ENCODE results near the gene SKOR1.

SKOR1 gene

DNA sequence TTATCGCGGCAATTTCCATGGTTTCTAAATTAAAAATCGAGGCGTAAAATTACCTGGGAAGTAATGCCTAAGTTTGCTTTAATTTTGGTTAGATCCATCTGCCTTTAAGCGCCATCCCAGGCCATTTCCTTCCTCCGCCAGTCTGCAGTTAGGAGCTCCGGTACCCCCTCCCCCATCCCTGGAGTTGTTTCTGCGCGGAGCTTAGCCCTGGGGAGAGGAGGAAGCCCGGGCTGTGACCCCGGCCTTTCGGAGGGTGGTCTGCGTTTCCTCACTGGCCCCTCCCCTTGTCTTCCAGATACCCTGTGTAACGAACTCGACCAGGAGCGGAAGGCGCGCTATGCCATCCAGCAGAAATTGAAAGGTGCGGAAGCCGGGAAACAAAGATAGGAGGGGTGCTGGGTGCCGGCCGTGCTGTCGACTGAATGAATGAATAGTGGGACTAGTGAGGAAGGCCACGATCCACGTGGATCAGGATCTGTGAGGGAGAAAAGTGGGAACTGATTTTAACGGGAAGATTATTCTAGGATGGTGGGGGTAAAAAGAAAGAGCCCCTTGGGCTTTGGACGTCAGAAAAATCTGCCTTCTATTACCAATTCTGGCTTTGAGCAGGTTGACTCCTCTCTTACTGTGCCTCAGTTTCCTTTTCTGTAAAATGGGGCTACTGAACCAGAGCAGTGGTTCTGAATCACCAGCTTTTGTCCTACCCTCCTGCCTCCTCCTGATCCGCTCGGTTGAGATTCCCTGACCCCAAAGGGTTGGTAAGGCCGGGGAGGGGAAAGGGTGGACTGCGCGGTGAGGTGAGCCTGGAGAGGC is 7.8 kb downstream of the SKOR1 start:
- DNase-seq = peak; percentile 53

DNA sequence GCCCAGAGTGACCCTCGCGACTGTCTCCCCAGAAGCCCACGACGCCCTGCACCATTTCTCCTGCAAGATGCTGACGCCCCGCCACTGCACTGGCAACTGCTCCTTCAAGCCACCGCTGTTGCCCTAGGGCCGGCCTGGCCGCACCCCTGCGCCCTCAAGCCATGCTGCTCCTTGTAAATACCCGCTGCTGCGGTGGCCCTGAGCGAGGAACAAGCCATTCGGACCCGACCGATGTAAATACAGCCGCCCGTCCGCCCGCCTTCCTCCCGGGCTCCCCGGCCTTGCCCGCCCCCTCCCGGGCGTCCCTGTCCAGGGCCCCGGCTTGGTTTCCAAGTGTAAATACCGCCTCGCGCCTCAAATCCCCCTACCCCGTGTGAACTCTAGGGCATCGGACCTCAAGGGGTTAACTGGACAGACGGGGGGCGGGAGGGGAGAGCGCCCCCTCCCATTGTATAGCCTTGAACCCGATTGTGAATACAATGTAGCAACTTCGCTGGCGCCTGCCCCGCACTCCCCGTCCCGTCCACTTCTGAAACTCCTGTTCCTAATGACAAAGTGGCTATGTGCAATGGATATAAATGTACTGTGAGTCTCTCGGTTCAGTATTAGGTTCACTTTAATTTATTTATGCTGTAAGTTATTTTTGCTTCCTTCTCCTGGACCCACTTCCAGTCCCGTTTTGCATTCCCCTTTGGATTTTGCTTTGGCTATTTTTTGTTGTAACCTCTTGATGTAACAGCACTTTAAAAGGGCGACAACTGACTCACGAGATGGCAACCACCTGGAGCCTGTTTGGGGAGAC is 8.6 kb downstream of the SKOR1 start:
- DNase-seq = no peak

DNA sequence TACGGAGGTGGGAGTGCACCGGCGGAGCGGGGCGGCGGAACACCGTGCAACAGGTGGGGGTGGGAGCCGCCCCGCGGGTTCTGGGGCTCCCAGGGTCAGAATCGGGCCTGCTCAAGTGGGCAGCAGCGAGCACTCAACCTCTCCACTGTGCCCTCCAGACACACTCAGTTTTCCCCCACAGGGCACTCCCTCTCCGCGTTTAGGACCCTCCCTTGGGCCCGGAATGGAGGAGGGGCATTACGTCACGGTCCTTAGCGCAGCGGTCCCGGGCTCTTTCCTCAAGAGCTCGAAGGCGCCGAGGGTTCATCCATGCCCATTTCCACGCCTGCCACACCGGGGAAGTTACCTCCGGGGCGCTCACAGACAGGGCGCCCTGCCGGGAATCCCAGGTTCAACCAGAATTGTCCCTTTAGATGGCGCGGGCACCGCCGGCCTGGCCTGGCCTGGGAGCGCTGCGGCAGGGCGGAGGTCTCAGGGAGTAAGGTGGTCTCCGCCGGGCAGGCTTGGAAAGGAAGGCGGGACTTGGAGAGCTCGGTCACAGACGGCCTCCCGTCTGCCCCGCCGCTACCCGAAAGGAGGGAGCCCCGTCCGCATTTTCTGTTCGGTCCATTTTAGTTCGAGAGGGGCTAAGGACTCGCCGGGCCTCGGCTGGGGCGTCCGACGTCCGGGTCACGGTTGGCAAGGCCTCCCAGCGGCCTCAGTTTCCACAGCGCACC is 9.4 kb downstream of the SKOR1 start:
- DNase-seq = peak; percentile 65

DNA sequence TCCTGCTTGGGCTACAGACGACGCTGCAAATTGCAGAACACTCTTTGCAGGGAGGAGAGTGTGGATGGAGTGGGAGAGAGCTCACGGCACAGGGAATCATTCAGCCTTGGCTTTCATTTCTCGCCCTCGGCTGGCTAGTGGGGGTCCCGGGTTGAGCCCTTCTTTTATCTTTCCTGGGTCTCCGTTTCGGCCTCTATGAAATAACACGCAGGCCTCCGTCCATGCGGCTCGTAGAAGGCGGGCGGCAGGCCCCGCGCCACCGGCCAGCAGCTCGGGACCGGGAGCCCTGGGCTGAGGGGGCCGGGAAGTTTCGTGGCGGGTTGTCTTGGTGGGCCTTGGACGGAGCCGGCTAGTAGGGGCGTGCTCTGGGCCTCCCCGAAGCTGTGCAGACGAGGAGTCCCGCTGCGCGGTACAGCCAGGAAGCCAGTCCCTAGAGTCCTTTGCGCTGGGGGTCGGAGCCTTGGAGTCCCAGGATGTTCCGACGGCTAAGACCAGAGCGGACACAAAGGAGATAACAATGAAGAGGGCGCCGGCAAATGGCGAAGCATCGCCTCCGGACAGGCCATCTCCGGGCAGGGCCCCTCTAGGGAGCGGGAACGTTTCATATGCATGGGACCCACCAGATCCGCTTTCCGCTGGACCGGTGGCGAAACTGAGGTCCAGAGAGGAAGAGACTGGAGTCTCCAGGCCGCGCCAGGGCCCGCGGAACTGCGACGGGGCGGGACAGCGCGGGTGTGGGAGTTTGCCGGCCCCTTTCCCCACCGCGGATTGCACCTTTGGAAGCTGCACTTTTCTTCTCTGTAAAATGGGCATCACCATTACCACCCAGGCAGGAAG is 10.2 kb downstream of the SKOR1 start:
- no peak for DNase-seq

DNA sequence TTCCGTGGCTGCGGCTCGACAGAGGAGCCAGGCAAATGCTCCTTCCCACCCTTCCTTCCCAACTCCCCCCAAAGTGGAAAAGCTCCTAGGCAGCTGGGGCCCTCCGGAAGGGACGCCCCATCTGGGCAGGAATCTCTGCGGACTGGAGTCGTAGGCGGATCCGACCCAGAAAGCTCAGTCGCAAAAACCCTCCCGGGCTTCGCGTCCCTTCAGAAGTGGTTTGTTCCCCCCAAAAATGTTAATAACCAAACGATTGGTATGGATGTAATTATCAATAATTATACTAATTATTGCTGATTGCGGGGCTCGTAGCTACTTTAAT is 10.8 kb downstream of the SKOR1 start:
- DNase-seq = no peak

DNA sequence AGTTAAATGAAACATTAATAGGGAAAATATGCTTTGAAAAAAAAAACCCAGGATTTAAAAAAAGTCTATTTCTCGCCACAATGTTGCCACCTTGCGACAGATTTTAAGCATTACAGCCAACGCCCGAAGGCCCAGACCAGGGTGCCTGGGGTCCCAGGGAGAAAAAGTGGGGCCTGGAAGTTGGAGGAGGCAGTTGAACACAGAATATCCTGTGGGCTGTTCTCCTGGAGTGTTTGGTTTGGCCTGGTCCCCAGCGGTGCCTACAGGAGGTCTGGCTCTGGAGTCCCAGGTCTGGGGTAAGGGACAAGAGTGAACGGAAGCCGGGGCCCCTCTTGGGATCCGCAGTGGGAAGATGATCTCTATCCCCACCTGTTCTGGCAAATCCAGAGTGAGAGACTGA is 11.2 kb downstream of the SKOR1 start:
- peak; percentile 81 for DNase-seq

DNA sequence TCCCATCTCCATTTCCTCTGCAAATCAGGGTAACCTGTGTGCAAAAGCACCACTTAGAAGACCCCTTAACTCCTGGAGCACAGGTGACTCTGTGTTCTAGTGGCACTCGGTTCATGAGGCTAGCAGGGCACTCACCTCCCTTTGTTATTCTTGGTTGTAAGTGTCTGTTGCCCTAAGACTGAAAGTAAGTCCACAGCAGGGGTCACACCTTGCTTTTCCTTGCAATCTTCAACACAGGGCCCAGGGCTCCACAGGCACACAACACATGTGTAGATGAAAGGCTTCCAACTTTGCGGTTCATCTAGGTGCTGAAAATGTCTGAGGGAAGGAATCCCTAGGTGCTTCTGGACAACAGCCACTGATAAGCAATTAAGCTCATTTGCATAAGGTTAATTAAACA is 11.6 kb downstream of the SKOR1 start:
- no peak for DNase-seq

DNA sequence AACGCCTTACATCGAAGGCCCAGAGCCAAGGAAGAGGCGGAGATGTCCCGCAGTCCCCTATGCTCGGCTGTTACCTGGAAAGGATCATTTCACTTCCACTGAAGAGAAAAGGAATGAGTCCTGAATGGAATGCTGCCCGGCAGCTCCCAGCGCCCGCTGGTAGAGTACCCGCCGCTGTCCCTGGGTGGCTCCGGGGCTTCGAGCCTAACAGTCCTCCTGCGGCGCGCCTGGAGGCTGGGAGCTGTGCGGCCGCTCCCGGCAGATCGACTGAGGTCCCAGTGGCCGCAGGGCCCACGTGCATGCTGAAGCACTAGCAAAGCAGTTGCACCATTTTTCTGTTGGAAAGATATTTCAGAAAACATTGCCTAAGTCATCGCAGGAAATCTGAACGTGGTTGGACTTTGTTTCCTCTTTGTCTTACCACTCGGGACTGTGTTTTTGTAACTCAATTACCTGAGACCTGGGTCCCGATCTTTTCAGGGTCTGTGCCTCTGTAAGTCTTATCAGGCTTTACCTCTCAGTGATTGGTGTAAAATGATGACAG is 13.6 kb downstream of the SKOR1 start:
- DNase-seq = no peak

DNA sequence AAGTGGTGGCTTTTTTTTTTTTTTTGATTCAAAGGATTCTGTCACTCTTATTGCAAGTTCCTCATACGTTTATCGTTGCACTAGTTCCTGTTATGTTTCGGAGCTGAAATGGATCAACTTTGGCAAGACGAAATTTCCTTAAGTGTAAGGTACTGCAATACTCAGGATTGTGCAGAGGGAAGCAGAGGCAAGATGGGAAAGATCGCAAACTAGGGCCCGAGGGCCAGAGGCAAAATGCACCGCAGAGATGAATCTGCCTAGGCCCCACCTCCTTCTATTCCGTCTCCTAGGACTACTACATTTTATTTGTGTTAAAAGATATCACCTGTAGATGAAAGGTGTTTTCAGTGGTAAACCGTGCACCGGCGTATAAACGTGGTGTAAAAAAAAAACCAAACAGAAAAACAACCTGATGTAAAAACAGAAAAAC is 14.2 kb downstream of the SKOR1 start:
- DNase-seq = no peak

DNA sequence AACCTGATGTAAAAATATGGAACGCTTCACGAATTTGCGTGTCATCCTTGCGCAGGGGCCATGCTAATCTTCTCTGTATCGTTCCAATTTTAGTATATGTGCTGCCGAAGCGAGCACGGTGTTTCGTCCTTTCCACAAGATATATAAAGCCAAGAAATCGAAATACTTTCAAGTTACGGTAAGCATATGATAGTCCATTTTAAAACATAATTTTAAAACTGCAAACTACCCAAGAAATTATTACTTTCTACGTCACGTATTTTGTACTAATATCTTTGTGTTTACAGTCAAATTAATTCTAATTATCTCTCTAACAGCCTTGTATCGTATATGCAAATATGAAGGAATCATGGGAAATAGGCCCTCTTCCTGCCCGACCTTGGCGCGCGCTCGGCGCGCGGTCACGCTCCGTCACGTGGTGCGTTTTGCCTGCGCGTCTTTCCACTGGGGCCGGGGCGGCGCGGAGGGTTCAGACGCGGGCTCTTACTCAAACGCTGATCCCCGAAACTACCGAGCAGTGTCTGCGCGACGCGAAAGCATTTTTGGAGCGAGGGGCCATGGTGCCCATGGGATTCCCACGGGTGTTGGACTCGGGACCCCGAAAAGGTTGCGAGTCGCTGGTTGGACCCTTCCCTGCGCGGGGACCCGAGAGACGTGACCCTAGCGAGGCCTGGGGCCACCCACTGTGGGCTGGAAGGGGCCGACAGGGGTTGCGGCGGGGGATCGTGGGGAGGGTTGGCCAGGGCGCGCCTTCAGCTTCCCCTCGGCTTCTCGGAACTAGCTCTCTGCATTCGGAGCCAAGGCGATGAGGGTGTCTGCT is 14.8 kb downstream of the SKOR1 start, which contains the start of gene RNU6-1:
Gene RNU6-1 (minus strand): TSS at position 117 of the 820 bp plus-strand sequence.
- peak; percentile 99 for DNase-seq

DNA sequence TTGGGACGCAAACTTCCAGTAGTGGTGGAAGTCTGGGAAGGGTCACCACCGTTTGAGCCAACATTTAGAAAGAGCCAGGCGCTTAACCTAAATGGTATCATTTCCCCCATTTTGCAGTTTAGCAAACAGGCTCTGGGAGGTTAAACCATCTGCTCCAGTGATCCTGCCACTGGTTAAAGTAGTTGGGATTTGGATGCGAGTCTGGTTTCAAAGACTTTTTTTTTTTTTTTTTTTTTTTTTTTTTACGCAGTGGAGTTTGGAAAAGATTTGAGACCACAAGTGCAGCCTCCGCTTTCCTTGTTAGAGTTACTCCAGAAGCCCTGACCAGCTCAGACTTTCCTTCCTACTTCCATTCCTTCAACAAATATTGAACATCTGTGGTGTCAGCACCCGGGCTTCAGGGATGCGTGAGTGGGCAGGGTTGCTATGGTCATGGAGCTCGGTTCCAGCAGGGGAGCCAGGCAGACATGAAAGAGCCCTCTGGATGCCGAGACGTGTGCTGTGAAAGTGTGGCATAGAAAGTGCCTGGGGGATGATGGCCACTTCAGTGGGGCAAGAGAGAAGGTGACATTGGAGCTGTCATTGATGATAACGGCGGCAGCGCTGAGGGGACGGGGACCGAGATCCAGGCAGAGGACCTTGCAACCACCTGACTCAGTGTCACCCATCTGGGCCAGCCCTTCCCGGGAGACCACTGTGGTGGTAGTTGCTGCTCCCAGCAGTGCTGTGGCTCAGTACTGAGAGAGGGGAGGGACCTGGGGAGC is 15.6 kb downstream of the SKOR1 start:
- DNase-seq = no peak

DNA sequence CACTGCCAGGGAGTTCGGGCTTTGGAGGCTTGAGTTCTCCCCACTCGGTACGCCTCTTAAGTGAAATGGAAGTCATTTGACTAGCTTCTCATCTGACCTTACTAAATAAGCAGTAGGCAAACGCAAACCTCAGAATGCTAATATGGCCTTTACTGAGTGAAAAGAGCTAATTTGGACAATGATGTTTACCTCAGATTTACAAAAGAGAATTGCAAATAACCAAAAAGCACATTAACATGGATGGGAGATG is 16.1 kb downstream of the SKOR1 start:
- no peak for DNase-seq

DNA sequence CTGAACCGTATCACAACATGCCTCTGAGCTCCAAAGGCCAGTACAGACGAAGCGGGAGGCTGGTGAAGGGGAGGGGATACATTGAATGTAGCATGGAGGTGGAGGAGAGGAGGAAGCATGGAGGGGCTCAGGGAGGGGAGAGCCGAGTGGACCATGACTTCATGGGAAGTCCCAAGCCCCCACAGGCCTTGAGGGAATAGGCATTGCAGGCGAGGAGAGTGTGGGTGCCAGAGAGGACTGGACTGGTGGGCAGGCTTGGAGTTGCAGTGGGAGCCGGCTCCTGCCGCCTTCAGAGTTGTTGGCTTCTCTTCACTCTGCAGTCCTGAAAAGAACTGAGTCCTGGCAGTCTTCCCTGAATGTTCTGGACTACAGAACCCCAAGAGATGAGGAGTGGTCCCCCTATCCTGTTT is 17.8 kb downstream of the SKOR1 start:
- no peak for DNase-seq

DNA sequence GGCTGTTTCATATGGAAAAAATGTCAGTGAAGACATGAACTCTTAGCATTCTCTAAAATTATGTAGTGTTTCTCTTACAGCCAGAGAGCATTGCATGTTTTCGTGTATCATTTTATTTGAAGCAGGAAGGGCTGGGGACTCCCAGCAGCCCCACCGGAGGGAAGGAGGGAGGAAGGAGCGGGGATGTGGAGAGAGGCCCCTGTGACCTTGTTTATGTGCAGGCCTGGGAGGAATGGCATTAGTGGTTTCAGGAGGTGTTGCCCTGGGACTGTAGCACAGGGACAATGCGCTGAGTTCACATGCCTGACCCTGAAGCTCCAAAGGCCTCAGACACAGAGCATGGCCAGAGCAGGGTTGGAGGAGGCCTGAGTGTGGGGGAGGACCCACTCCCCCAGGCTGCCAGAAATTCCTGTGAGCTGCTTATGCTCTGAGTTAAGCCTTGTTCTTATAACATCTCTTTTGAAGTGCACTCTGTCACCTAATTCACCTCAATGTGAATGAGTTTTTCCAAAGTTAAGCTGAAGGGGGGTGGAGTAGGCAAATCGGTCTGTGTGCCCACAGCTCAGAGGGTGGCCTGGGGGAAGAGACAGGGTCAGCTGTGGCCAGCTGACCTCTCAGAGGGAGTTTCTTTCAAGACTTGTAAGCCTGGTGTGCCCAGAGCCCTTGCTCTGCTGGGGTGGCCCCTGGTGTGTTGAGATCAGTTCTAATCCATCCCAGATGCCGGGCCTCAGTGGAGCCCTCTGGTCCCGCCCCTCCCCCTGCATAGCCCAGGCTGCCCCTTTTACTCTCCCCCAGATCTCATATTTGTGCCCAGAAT is 18.5 kb downstream of the SKOR1 start:
- DNase-seq = no peak

DNA sequence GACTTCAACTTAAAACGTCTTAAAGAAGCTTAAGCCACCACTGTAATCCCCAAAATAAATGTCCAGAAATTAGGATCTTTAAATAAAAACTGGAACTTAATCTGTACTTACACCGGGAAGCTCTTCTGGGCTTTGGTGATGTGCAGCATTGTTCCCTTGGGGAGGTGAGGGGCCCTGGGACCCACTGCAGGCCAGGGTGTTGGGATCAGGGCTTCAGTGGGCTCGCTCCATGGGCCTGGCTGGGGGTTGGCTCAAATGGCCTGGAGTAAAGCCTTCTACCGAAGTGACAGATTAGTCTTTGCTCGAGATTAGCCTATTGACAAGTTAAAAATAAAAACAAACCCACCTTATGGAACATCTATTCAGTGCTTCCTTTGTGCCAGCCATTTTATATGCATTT is 20.7 kb downstream of the SKOR1 start:
- DNase-seq = no peak

DNA sequence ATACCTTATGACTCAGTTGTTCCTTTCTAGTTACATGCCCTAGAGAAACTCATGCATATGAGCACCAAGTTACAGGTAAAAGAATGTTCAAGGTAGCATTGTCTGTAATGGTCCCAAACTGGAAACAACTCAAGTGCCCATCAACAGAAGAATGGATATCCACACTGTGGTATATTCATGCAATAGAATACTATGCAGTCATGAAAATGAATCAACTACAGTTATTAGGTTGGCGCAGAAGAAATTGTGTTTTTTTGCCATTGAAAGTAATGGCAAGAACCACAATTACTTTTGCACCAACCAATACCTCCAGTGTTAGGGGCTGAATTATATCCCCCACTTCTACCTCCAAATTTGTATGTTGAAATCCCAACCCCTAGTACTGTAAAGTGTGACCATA is 24.2 kb downstream of the SKOR1 start:
- DNase-seq = no peak

DNA sequence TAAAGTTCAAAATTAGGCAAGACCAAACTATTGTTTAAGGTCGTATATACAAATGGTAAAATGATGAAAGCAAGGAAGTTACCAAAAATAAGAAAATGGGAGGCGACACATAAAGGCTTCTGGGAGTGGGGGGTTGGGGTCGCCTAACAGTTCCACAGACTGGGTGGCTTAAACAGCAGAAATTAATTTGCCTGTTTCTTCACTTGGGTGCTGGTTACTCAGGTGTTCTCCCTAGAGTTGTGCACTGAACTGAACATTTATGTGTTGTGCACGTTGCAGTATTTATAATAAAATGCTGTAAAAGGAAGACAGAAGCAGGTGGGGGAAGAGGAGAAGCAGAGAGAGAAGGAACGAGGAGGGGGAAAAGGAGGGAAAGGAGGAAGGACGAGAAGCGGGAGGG is 25.0 kb downstream of the SKOR1 start:
- DNase-seq = no peak

DNA sequence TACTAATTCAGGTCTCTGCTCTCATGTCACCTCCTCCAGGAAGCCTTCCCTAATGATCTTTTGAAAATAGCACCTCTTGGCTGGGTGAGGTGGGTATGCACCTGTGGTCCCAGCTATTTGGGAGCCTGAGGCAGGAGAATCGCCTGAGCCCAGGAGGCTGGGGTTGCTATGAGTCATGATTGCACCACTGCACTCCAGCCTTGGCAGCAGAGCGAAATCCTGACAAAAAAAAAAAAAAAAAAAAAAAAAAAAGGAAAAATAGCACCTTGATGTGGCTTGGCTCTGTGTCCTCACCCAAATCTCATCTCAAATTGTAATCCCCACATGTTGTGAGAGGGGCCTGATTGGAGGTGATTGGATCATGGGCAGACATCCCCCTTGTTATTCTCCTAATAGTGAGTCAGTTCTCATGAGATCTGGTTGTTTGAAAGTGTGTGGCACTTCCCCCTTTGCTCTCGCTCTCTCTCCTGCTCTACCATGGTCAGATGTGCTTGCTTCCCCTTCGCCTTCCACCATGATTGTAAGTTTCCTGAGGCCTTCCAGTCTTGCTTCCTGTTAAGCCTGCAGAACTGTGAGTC is 25.8 kb downstream of the SKOR1 start:
- no peak for DNase-seq

DNA sequence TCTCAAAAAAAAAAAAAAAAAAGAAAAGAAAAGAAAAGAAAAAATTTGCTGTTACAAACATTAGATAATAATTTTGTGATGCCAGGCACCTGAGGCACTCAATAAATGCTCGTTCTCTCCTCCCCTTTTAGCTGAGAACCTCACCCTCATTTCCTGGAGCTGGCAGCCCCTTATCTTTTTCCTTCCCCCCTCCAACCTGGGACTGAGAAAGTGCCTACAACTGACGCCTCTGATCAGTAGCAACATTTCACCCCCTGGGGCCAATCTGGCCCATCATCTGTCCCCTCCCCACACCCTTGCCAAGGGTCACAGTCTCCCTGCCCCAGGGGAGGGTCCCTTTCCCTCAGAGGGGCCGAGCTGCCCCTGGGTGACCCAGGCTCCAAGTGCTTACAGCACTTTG is 27.1 kb downstream of the SKOR1 start:
- no peak for DNase-seq

DNA sequence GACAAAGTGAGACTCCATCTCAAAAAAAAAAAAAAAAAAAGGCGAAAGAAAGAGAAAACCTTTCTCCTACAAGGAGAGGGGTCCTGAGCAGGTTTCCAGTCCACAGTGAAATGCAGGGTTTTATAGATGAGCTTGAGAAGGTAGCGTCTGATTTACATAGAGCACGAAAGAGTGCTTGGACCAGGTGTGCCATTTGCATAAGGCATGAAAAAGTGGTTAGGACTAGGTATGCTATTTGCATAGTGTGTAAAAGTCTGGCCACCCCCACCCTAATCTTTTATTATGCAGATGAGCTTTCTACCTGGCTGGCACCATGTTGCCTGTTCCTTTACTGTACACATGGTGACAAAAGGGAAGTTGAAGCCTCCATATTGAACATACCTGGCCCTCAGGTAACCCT is 28.1 kb downstream of the SKOR1 start:
- DNase-seq = no peak
